ENCODE results near the gene CXCL13.
"Not testable (repeated sequence)": the region's sequence is repeated elsewhere in the genome, so short reads cannot be mapped to it uniquely, and the experiment has no call there.

Gene CXCL13

DNA sequence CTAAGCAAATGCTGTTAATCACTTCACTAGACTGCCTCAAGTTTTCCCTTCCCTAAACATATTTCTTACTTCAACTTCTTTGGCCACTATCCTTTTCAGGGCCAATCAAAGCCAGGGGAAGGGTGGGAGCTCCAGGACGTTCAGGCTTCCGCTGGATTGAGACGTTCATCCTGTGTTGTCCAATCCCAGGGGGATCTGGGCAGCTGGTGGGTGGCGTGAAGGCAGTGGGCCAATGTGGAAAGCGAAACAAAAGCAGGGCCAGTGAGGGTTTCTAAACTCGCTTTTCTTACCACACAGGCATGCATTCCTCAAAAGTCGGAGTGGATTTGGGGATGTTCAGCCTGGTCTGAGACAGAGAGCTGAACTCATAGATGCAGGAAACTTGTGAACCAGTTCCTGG, 7.6 kb downstream of the CXCL13 start:
- no peak for DNase-seq

DNA sequence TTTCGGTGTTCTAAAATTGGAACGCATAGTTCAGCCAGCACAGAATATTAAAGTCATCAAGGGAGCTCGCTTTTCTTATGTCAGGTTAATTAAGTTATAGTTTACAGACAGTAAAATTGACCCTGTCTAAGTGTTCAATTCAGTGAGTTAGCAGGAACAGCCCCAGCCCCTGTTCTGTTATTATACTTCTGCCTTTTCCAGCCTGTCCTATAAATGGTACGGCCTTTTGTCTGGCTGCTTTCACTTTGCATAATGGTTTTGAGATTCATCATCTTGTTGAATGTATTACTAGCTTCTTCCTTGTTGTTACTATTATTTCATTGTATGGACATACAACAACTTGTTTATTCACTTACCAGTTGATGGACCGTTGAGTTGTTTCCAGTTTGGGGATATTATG, 9.5 kb downstream of the CXCL13 start:
- DNase-seq, result no peak

DNA sequence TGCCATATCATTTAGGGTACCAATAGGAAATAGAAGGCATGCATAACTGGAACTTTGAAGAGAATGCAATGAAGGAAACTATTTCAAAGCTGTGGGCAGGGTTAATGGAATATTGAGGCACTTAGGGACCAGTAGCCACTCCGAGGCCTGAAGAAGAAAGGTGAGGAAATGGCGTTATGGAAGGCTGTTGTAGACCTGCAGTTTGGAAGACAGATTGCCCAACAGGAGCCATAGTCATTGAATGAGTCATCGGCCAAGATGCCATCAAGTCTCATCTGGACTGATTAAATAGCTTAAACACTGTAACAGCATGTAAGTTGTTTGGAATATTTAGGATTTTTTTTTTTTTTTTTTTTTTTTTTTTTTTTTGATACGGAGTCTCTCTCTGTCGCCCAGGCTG, 11.6 kb downstream of the CXCL13 start:
- DNase-seq, result no peak

DNA sequence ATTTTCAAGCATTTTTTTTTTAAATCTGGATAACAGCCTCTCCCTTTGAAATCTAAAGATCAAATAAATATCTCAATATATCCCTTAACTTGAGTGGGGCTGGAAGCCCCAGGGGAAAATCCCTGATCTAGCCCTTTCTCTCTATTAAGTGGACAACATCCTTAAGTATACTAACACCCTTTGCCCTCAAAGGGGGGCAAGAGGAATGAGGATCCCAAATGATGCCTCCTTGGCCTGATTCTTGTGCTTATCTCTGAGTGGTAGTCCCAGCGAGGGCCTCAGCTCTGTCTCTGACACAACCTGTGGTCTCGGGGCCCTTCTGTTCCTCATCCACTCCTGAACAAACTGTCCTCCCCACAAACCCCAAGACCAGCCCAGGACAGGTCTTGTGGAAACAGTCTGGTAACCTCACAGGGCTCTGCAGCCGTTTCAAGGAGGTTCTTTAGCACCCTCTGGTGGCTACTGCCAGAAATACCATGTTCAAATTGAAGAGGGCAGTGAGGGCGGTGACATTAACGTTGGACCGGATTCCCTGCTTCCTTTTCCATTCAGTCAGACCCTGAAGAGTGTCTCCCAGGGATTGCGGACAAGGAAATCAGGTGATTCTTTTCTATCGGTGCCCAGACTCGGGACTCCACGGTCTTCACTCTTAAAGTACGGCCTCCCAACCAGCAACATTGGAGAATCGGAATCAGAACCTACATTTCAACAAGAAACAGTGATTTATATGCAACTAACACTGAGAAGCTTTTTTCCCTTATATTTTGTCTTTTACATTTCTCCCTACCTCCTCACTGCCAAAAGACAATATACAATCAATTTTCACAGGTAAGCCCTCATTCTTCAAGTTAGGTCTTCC, 13.0 kb downstream of the CXCL13 start:
- peak; percentile 32 to 55 for DNase-seq

DNA sequence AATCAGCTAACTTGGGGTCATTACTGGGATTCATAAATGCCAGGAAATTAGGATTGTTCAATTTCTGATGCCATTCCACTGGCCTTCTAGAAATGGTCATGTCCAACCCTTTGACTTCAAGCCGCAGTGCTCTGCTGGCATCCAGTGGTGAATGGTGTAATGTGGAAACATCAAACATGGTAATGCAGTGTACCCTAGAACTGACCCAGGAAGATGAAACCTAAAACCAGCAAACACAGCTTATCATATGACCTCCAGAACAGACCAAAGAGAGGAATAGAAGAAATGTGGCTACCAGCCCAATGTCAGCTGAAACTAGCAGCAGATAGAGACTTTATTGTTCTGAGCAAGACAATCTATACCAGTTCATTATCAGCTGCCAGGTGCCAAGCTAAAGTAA, 13.8 kb downstream of the CXCL13 start:
- no peak for DNase-seq

GRCh38 chr4:77621254-77621653, 15.6 kb downstream of the CXCL13 start:
- DNase-seq, result no peak

DNA sequence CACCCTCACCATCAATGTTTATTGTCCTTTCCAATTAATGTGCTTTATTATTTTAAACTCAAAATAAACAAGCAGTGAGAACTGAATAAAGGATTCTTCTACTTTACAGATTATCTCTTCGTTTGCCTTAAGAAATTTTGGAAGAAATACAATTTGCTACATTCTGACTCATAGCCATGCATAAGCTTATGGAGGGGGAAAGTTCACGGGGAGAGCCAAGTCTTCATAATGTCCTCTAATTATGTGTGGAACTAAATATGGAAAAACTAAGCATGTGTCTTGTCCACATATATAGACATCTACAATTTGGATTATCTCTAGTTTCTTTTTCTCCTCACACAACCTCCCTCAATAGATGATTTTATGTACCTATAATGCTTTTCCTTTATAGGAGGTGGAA, 17.5 kb downstream of the CXCL13 start:
- no peak for DNase-seq

- DNase-seq, result no peak
Observed at GRCh38 chr4:77624213-77624612, 18.6 kb downstream of the CXCL13 start.

- DNase-seq, result no peak
Observed at GRCh38 chr4:77625485-77625884, 19.9 kb downstream of the CXCL13 start.

- no peak for DNase-seq
Observed at GRCh38 chr4:77629885-77630284, 24.3 kb downstream of the CXCL13 start.

GRCh38 chr4:77631276-77631675, 25.7 kb downstream of the CXCL13 start:
- DNase-seq, result no peak

DNA sequence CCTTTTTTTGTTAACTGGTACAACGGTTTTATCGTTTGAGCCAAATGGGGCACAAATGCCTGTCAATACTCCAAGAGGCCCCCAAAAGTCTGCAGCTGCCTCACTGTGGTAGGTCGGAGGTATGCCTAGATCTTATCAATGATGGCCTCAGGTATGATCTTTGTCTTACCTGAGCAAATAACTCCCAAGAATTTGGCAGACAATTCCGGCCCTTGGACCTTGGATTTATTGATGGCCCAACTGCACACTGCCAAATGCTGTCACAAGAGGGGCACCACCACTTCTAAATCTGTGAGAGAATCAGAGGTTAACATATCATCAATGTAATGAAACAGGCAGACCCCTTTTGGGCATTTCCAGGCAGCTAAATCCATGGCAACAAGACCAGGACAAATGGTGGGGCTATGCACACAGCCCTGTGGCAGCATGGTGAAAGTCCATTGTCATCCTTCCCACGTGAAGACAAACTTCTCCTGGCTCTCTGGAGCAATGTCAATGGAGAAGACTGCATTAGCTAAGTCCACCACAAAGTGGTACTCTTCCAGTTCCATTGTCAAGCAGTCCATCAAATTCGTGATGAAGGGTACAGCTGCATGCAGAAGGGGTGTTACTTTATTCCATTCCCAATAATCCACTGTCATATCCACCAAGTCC, 28.6 kb downstream of the CXCL13 start:
- no peak for DNase-seq

DNA sequence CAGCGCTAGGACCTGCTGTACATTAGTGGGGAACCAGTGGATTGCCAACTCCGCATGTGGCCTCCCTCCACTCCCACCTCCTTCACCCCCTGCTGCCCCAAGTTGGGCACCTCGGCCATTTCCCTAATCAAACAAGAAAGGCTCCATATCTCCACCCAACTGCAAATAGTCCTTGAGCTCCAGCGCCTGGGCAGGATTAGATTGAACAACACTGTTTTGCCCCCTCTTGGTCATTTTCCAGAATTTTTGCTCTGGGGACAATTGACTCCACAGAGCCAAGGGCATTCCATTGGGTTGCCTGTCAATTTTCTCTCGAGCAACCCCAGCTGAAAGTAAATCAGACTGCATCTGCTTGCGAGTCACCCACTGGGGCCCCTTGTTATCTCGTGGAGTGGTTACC, 29.6 kb downstream of the CXCL13 start:
- DNase-seq, result no peak

- DNase-seq, result no peak
Observed at GRCh38 chr4:77635876-77636275, 30.3 kb downstream of the CXCL13 start.

DNA sequence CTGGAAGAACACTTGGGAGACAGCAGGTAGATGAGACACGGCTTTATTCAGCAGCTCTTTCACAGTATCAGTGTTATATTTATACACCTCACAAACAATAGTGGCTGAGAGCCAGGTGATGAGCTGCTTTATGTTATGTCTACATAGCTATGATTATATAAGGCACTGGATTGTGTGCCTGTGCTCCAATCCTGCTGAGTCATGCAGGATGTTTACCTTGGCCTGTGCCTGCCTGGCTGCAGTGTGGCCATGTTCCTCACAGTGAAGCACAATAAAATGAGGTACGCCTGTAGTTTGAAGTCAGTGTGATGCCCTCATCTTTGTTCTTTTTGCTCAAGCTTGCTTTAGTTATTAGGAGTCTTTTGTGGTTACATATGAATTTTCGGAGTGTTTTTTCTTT, 31.3 kb downstream of the CXCL13 start:
- no peak for DNase-seq

- DNase-seq, result not testable (repeated sequence)
Observed at GRCh38 chr4:77644069-77644468, 38.4 kb downstream of the CXCL13 start.

DNA sequence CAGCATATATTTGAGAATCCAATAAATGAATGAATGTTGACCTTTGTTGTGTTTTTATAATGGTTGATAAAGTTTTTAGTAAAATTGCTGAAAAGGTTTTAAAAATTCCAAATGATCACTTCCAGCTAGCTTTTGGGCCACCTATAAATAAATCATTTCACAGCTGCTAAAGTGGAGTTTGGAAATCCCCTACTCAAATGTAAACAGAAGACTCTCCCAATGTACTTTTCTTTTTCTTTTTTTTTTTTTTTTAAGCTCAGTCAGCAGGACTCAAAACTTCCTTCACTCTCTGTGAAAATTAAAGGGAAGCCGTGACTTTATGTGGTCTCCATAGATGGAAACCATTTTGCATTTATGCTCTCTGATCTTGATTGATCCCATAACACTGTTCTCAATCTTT, 45.2 kb downstream of the CXCL13 start:
- no peak for DNase-seq

- no peak for DNase-seq
Observed at GRCh38 chr4:77651820-77652219, 46.2 kb downstream of the CXCL13 start.

- DNase-seq, result no peak
Observed at GRCh38 chr4:77652237-77652897, 46.7 kb downstream of the CXCL13 start.

GRCh38 chr4:77653162-77653758, 47.6 kb downstream of the CXCL13 start:
- DNase-seq, result no peak

DNA sequence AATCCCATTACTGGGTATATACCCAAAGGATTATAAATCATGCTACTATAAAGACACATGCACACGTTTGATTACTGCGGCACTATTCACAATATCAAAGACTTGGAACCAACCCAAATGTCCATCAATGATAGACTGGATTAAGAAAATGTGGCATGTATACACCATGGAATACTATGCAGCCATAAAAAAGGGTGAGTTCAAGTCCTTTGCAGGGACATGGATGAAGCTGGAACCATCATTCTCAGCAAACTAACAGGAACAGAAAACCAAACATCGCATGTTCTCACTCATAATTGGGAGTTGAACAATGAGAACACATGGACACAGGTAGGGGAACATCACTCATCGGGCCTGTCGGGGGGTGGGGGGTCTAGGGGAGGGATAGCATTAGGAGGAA, 54.7 kb downstream of the CXCL13 start:
- DNase-seq, result not testable (repeated sequence)
